ENCODE data around the gene SHANK2. TPM values are rescaled to one million over a fixed set of nuclear protein-coding genes. Genes with fewer than 3 reads are reported as not detected.

Gene SHANK2
- total and polyA plus RNA-seq, 2 donors (not counting 3 experiments of a cell fraction or from before 2014, with no cell fraction given): not detected

- H3K4me1 ChIP-seq (ENCODE audit: control insufficient read depth, extremely low read depth, insufficient read depth, low read length): no peaks in the 10 kb centered on the region
- no peak for DNase-seq (ENCODE audit: low read depth, low spot score)
- no peak overlapping the region for H2AFZ ChIP-seq (ENCODE audit: low read depth, low read length)
- no peak overlapping the region for H3K27ac ChIP-seq (ENCODE audit: insufficient read depth, low read depth, low read length)
- peaks cover 7 to 22% of the 10 kb centered on the region in 2 experiments for H3K27me3 ChIP-seq (ENCODE audit: control insufficient read depth in 2 of 2, insufficient read depth in 2 of 2, low read length in 2 of 2)
- H3K9me1 ChIP-seq (replicated peaks; ENCODE audit: control insufficient read depth, extremely low read depth, insufficient read depth, low read length): no peaks in the 10 kb centered on the region
- no peaks in the 10 kb centered on the region for H3K79me2 ChIP-seq (ENCODE audit: control insufficient read depth, insufficient read depth, low read length)
- BruUV-seq (replicated peaks): no TSS peak
- H3K36me3 ChIP-seq (ENCODE audit: control insufficient read depth in 2 of 2, extremely low read depth in 1 of 2, insufficient read depth in 2 of 2, low read length in 2 of 2): no peaks in the 10 kb centered on the region
- ChIA-PET CTCF (interaction anchor here (0.6 kb wide), 1 partner anchor 622 kb away, joined by 3 read pairs; no protein-coding TSS in a partner anchor), POLR2A (no interaction called here)
- FAIRE-seq: no peak
- H3K9me3 ChIP-seq (replicated peaks; ENCODE audit: control insufficient read depth, insufficient read depth, low read length): no peaks in the 10 kb centered on the region
- H4K20me1 ChIP-seq (replicated peaks; ENCODE audit: control insufficient read depth, extremely low read depth, insufficient read depth, low read length): no peaks in the 10 kb centered on the region
- H3K9ac ChIP-seq (replicated peaks; ENCODE audit: extremely low read depth, insufficient read depth, low read length): no peak overlapping the region
- TF ChIP-seq FOS (IDR thresholded peaks at IDR 0.05; ENCODE audit: borderline replicate concordance, insufficient read depth, low read length): no peak
- TF ChIP-seq POLR2A (IDR thresholded peaks at IDR 0.05; ENCODE audit: low read depth, low read length): no peak
- TF ChIP-seq POLR2AphosphoS5 (IDR thresholded peaks at IDR 0.05; ENCODE audit: insufficient read depth, low read depth, low read length): no peak
- no peak for TF ChIP-seq JUN (IDR thresholded peaks at IDR 0.05; ENCODE audit: borderline replicate concordance, insufficient read depth, insufficient read length, low read depth)
- TF ChIP-seq, protein P1, sequence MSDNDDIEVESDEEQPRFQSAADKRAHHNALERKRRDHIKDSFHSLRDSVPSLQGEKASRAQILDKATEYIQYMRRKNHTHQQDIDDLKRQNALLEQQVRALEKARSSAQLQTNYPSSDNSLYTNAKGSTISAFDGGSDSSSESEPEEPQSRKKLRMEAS (IDR thresholded peaks at IDR 0.05; ENCODE audit: insufficient read depth, insufficient read length): no peak
- TF ChIP-seq GATA2 (IDR thresholded peaks at IDR 0.05; ENCODE audit: insufficient read depth, insufficient read length, low read depth, low read length): no peak
- TF ChIP-seq MYC (IDR thresholded peaks at IDR 0.05; ENCODE audit: low read depth, low read length): no peak
- no peak for TF ChIP-seq EZH2 (IDR thresholded peaks at IDR 0.05; ENCODE audit: borderline replicate concordance, low read depth, low read length, severe bottlenecking)
- TF ChIP-seq, protein P2, sequence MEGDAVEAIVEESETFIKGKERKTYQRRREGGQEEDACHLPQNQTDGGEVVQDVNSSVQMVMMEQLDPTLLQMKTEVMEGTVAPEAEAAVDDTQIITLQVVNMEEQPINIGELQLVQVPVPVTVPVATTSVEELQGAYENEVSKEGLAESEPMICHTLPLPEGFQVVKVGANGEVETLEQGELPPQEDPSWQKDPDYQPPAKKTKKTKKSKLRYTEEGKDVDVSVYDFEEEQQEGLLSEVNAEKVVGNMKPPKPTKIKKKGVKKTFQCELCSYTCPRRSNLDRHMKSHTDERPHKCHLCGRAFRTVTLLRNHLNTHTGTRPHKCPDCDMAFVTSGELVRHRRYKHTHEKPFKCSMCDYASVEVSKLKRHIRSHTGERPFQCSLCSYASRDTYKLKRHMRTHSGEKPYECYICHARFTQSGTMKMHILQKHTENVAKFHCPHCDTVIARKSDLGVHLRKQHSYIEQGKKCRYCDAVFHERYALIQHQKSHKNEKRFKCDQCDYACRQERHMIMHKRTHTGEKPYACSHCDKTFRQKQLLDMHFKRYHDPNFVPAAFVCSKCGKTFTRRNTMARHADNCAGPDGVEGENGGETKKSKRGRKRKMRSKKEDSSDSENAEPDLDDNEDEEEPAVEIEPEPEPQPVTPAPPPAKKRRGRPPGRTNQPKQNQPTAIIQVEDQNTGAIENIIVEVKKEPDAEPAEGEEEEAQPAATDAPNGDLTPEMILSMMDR (IDR thresholded peaks at IDR 0.05; ENCODE audit: extremely low read depth in 1 of 2, insufficient read depth in 1 of 2, low read depth in 1 of 2, low read length in 2 of 2): no peak
- intact Hi-C loops (cut with micrococcal nuclease) (no loop called here), dilution Hi-C loops (cut with MboI; ENCODE audit: extremely low pct_ligation_motif_present, low sequenced_read_pairs) (no loop called here)
- no peak overlapping the region for H3K4me2 ChIP-seq (ENCODE audit: insufficient read depth, low read length)
- no peak overlapping the region for H3K4me3 ChIP-seq (replicated peaks in 1 of 3; ENCODE audit: insufficient read depth in 1 of 3, low read depth in 1 of 3, low read length in 3 of 3)
These were observed 4.7 kb downstream of the SHANK2 start for GRCh38 chr11:71247551-71248250.

All from endothelial cell of umbilical vein (primary cell).